HPDE6-E6E7 (cell line): ENCODE data around the gene LIAS.
"Not testable (repeated sequence)": the region's sequence is repeated elsewhere in the genome, so short reads cannot be mapped to it uniquely, and the experiment has no call there.

Source experiments
- DNase-seq: peaks from one replicate; pipeline ENCODE4 v3.0.0; 2011; ENCODE audit warnings: missing footprints; ENCODE audit errors: extremely low spot score

Gene LIAS

DNA sequence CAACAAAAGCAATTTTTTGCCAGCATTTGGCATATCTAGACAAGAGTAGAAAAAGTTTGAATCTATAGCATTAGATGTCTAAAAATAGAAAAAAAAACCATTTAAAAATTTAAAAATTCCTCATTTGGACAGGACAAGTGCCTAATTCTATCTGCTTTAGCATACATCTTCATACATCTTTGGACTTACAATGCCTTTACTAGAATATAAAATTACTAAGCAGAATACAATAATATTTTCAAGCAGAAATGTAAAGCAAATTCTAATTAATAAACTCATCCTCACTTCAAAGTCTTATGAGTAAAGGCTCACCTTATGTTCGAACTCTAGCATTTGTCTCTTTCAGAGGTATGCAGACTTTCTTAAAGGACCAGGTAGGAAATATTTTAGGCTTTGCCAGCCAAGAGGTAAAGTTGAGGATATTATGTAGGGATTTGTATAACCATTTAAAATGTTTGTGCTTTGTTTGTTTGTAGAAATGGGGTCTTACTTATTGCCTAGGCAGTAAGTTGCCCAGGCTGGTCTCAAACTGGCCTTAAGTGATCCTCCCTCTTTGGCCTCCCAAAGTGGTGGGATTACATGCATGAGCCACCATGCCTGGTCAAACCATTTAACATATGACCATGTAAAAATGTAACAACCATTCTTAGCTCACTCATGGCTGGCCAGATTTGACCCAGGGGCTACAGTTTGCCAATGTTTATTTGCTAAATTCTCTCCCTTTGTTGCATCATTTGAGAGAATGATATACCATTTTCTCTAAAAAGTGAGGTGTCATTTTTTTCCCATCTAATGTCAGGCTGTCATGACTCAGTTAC, 39.3 kb downstream of the LIAS start:
- no peak for DNase-seq

DNA sequence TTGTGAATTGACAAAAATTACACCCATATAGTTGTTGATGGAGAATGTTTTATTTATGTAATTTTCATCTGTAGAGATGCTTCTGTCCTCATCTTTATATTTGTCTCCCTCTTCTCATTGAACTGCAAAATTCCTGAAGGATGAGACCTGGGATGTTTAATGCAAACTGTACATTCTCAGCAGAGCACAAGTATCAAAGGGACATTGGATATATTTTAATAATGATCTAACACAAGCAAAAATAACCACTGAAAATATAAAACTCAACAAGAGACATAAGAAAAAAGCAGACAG, 39.8 kb downstream of the LIAS start:
- DNase-seq: no peak

DNA sequence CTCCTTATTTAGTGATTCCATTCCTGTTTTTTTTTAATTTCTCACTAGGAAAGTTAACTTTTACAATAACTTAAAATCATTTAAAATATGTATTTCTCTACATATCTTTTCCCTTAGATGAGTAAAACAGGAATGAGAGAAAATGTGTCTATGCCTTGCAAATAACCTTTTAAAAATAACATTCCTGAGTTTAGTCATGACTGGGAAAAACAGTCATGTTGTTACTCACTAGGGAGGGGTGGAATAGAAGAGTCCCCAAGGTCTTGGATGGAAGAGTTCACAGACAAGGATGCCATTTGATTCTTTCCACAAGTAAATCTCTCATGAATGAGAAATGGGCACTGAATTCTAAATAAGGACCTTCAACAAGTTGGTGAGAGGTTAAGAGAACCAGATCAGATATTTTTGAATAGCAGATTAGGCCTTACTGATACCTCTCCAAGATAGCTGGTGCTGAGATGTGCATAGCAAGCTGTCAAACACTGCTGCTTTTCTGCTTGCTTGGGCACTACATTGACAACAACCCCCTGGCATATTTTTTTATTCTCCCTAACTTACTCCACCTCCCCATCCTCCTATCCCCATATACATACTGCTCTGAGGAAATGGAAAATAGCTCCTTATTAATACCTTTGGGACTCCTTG, 43.3 kb downstream of the LIAS start:
- no peak for DNase-seq

DNA sequence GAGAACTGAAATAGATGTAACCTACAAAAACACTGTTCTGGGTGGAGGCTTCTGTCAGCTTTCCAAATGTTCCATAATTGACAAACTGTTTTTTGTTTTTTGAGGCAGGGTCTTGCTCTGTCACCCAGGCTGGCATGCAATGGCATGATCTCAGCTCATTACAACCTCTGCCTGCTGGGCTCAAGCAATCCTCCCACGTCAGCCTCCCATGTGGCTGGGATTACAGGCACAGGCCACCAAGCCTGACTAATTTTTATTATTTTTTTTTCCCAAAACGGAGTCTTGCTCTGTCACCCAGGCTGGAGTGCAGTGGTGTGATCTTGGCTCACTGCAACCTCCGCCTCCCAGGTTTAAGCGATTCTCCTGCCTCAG, 43.8 kb downstream of the LIAS start:
- DNase-seq: not testable (repeated sequence)

DNA sequence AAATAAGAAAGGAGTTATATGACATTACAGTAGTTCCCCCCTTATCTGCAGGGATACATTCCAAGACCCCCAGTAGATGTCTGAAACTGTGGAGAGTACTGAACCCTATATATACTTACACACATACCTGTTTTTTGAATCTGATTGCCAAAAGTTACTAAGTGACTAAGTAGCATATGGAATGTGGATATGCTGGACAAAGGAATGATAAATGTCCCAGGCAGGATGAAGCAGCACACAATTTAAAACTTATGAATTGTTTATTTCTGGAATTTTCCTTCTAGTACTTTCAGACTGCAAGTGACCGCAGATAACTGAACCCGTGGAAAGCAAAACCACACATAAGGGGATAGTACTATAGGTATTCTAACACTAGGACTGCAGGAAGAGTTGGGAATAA, 45.7 kb downstream of the LIAS start:
- no peak for DNase-seq

DNA sequence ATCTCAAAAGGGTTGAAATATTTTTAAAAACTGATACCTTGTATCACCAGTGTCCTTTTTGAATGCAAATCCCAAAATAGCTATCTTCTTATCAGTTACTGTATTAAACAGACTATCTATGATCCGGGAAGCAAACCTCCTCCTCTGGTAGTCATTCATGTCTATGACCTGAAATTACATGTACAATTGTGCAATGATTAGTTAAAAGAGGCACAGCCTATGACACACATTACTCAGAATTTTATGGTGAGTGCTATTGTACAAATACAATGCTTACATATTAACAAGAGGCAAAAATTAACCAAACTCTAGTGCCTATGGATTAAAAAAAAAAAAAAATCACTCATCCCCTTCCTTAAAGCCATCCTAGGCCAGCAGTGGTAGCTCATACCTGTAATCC, 46.7 kb downstream of the LIAS start:
- DNase-seq: no peak

DNA sequence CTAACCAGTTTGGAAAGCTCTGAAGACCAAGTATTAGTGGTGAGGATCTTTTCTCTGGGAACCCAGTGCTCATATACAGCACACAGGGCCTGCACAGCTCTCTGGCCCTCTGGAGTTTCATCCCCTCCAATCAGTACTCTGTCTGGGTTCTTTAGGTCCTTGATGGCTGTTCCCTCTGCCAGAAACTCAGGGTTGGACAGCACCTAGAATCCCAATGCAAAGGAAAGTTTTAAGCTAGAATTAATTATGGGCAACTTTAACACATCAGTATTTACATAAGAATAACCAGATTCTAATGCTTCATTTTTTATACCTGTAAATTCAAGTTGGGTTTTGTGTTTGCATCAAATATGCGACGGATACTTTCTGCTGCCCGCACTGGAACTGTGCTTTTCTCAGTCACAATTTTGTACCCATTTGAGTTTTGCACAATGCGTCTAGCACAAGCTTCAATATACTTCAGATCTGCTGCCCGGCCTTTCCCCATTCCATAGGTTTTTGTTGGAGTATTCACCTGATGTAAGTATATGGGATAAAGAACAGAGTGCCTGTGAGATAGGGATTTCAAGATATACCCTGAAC, 51.6 kb downstream of the LIAS start:
- DNase-seq: no peak

DNA sequence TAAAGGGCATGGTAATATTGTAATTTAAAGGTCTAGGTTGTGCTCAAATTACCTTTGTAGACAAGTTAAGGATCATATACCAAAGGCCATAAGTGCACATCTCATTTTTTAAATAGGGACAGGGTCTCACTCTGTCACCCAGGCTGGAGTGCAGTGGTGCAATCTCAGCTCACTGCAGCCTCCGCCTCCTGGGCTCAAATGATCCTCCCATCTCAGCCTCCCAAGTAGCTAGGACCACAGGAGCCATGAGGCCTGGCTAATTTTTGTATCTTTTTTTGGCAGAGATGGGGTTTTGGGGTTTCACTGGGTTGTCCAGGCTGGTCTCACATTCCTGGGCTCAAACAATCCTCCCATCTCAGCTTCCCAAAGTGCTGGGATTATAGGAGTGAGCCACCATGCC, 55.4 kb downstream of the LIAS start:
- not testable (repeated sequence) for DNase-seq

DNA sequence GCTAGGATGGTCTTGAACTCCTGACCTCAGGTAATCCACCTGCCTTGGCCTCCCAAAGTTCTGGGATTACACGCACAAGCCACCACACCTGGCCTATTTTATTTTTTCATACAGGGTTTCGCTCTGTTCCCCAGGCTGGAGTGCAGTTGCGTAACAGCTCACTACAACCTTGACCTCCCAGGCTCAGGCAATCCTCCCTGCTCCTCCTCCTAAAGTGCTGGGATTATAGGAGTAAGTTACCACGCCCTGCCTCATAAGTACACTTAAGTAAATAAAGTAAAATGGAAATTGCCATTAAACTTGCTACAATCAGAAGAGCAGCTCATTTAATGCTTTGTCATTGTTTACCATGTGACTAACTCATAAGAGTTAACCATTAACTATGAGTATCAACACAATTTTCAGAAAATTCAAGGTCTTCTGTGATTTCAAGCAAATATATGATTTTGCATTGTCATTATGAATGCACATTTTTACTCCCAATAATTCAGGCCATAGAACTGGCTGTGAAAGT, 56.1 kb downstream of the LIAS start:
- peak; percentile 36 for DNase-seq

DNA sequence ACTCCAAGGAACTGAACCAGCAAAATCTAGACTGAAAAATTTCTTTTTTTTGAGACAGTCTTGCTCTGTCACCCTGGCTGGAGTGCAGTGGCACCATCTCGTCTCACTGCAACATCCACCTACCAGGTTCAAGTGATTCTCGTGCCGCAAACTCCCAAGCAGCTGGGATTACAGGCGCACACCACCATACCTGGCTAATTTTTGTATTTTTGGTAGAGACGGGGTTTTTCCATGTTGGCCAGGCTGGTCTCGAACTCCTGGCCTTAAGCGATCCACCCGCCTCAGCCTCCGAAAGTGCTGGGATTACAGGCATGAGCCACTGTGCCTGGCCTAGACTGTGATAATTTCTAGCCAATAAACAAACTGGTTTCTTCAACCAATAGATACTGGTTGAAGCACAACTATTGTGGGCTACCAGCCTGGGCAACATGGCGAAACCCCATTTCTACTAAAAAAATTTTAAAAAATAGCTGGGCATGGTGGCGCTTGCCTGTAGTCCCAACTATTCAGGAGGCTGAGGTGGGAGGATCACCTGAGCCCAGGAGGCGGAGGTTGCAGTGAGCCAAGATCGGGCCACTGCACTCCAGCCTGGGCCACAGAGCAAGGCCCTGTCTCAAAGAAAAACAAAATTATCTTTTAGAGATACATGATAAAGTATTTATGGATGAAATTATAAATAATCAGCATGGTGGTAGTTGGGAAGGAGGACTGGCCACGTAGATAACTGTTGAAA, 57.0 kb downstream of the LIAS start:
- DNase-seq: not testable (repeated sequence)

DNA sequence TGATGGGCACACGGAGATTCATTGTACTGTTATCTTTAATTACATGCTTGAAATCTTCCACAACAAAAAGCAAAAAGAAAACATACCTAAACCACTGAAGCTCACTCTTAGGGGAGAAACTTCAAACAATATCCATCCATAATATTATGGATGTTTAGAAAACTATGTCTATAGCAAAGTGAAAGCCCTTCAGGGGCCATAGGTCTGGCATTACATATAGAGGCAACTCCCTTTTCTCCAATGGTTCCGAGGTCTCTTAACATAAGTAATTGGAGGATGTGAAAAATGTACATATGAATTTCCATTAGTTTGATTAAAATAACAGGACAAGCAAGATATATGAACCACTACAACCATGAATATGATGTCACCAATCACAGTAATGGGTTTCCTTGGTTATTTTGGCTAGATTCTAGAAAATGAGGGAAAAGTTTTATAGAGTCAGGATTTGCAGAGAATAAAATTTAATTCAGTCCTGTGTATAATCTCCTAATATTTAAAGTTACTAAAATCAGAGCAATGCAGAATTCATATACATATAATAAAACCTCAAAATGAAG, 57.6 kb downstream of the LIAS start:
- no peak for DNase-seq

DNA sequence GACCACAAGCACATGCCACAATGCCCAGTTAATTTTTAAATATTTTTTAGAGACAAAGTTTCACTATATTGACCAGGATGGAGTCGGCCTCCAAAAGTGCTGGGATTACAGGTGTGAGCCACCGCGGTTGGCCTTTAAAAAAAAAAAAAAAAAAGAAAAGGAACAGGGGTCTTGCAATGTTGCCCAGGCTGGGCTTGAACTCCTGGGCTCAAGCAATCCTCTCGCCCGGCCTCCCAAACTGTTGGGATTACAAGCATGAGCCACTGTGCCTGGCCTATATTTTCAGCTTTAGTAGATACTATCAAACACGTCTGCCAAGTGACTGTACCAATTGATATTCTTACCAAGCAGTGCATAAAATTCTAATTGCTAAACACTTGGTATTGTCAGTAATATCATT, 59.6 kb downstream of the LIAS start:
- no peak for DNase-seq

DNA sequence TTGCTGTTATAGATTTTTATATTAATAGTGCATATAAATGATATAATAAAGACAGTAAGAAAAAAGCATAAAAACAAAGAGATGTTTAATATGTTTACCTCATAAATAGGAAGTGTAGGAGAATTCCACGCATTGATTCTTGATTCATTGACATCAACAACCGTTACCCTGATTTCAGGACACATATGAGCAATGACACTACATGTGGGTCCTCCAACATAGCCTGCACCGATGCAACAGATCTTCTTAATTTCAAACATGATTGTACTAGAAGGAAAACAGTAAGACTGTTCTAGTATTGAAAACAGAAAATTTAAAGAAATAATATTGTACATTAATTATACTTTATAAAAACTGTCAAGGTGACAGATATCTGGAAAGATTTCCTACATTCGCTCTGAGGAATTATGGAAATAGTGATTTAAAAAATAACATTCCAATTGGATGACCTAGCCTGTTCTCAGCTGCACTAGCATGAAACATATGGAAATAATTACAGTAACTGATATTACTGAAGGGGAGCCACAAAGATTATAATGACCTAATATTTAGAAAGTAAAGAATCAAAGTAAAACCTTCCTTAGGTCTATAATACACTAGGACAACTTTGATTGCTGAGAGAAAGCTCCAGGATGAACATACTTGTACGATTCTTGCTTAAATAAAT, 62.5 kb downstream of the LIAS start:
- no peak for DNase-seq

DNA sequence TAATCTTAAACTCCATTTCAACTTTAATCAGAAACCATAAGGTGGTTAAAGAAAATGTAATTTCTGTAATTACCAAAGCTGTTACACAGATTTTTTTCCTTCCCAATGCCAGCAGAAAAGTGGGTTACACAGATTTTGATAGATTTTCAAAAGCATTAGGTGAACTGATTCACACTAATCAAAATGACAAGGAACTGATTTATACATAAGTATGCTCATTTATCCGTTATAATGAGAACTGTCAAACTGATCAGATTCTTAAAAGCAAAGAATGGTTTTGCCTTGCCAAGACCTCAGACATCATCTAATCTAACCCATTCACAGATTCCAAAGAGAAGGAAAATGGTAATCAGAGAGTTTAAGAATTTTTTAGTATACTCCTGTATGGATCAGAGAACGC, 63.2 kb downstream of the LIAS start:
- DNase-seq: no peak

DNA sequence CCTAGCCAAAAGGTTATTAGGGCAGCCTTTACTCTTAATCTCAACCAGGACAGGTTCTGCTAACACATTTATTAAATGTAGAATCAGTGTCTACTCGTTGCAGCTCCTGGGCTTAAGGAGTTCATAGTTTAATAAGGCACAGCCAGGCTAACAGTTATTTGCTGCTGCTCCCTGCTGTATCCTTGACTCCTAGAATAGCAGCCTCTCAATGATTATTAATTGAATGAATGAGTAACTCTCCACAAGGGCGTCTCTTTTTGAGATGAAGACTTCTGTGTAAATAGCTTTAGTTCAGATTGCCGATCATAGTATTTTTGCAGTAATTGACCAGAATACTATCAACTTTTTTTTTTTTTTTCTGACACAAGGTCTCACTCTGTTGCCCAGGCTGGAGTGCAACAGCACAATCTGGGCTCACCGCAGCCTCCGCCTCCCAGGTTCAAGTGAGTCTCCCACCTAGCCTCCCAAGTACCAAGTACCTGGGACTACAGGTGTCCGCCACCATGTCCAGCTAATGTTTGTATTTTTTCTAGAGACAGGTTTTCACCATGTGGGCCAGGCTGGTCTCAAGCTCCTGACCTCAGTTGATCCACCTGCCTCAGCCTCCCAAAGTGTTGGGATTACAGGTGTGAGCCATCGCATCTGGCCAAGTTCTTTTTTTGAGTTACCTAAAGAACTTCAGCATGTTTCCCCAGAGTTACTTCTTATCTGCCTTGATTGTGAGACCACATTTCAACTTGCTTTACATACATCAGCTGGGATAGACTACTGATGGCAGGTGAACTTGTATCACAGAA, 65.5 kb downstream of the LIAS start:
- no peak for DNase-seq

DNA sequence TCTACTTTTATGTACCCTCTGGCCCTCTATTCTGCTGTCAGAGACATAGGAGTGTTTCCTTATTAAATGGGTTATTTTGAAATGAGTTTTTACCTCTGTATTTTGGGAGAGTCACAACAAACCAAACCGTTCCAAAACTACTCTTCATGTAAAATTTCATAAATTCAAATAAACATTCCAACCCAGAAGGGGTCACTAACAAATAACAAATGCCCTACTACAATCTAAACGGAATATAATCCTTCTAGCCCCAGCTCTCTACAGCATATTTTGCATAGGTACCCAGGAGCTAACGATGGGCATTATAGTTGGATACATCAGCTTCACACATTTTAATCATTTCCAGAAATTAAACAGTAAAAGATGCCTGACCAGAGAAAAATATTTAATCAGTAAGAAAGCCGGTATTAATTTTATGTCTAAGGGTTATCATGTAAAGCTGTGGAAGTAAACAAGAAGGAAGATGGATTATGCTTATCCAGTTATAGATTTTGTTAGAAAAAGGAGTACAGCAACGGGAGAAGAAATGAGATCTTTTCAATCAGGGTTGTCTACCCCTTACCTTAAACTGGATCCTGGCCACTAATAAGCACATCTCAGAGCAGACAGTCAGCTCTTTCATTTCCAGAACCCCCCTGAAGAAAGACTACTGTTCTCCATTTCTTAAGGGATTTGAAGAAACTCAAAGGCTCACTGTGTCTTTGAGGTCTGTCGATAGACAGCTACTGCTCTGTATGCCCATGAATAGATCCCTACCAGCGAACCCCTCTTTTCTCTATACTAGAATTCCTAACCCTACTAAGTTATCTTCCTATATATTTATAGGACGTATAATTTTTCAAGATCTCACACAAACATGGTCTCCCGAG, 67.2 kb downstream of the LIAS start:
- DNase-seq: no peak

DNA sequence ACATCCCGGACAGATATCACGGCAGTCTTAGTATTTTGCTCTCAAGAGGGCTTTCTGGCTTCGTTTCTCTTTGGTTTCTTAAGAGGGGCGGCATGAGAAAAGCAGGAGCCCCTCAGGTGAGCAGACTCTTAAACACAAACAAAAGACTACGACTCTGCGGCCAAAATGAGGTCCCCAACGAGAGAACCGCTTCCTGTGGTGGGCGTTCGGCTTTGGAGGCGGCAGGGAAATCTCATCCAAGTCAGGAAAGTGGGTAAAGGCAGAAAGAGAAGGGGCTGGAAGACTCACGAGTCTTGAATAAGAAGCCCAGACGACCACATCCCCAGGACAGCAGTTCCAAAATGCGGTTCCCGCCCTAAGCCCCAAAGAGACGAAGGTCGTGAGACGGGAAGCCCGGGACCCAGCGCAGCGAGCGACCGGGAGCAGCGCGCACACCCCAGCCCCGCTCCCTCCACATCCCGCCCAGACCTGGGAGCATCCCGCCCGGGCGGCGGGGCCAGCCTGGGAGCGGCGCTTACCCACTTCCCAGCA, 68.0 kb downstream of the LIAS start:
- DNase-seq: no peak

DNA sequence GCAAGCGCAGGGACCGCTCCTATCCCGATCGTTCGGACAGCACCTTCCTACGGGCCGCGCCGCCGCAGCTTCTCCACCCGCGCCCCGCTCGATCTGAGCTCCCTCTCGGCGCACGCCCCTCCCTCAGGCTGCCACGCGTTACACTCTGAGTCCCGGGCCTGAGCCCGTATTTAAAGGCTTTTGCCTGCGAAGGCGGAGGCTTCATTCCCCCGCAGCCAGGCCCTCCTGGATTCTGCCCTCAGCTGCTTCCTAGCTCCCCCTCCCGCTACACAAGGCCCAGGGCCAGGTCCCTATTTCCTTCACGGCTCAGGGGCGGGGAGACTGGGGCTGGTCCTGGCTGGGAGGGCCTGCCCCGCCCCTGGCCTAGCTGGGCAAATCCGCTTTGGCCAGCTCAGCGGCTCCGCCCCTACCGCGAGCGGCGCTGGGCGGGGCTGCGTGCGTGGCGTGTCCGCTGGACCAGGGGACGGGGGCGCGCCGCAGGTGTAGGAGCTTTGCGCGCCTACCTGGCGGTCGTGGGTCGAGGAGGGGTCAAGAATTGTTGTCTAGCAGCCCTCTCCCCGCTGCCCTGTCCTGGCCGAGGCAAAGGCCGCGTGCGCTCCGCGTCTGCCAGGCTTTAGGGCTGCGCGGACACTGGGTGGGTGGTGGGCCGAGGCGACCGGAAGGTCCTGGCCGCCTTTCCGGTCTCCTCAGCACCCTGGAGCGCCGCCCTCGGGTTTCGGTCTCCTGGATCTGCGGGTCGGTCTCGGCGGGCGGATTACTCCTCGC, 68.6 kb downstream of the LIAS start, which contains the start of gene UGDH:
UGDH (minus strand) TSS at position 144 of the 765 bp plus-strand sequence. CDS start 5,927 bp downstream, outside the sequence.
- peak; percentile 94 for DNase-seq

DNA sequence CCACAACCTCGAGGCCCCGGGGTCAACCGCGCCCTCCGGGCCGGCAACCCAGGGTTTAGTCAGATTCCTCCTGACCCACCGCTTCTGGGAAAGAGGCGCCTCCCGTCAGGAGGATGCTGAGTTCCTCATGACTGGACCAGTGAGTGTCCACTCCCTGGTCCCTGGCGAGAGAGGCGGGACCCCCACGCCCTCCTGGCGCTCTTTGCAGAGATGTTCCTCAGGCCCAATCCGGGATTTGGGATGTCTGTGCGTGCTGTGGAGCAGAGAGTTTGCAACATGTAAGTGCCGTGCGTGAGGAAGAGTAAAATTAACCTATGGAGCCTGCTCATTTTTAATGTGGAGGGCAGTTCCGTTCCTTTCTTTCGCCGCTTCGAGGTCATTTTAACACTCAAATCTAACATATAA, 69.2 kb downstream of the LIAS start:
- DNase-seq: peak; percentile 65
